Keratinocyte (primary cell): ENCODE data around the gene PCDH9. TPM values are rescaled to one million over a fixed set of nuclear protein-coding genes. Genes with fewer than 3 reads are reported as not detected.

Experiments
- DNase-seq: peaks from one replicate; pipeline ENCODE4 v3.0.0-alpha.2; 2011; ENCODE audit warnings: low read depth, missing footprints, low spot score
- FAIRE-seq: peaks from 2 replicates; lab custom pipeline; 2011; peaks lifted over from hg19 to GRCh38; lab: Jason Lieb, UNC
- H2AFZ ChIP-seq: 2 replicates; pipeline ENCODE4 v1.6.0; 2012; ENCODE audit warnings: low read length, control low read depth, inconsistent platforms; ENCODE audit not compliant: control insufficient read depth
- H3K27ac ChIP-seq: 2 replicates; pipeline ENCODE4 v1.5.1; 2011; ENCODE audit warnings: low read length; ENCODE audit not compliant: control insufficient read depth, insufficient read depth
- H3K27me3 ChIP-seq: 3 replicates; pipeline ENCODE4 v1.6.0; 2011; ENCODE audit warnings: low read length; ENCODE audit not compliant: control insufficient read depth, insufficient read depth; ENCODE audit errors: extremely low read depth
- H3K36me3 ChIP-seq, 2 experiments: 2 replicates in 1 of 2; 3 replicates in 1 of 2; pipeline ENCODE4 v1.5.1; 2011; ENCODE audit warnings: low read length in 2 of 2, mild to moderate bottlenecking in 1 of 2; ENCODE audit not compliant: control insufficient read depth in 2 of 2, insufficient read depth in 2 of 2; ENCODE audit errors: extremely low read depth in 1 of 2
- H3K4me1 ChIP-seq: 3 replicates; pipeline ENCODE4 v1.5.1; 2011; ENCODE audit warnings: low read length; ENCODE audit not compliant: control insufficient read depth, insufficient read depth; ENCODE audit errors: extremely low read depth
- H3K4me2 ChIP-seq: 3 replicates; pipeline ENCODE4 v1.6.0; 2011; ENCODE audit warnings: low read depth, low read length; ENCODE audit not compliant: control insufficient read depth, insufficient read depth; ENCODE audit errors: extremely low read depth
- H3K4me3 ChIP-seq, 3 experiments: fragments of 200-600 bp in 1 of 3; sonication (generic) in 1 of 3; 2 replicates in 2 of 3; 3 replicates in 1 of 3; pipeline ENCODE4 v1.5.1; 2011 to 2016; ENCODE audit warnings: low read length in 3 of 3, mild to moderate bottlenecking in 3 of 3, control low read depth in 2 of 3, inconsistent platforms in 1 of 3, low read depth in 1 of 3, mixed read lengths in 1 of 3, mixed run types in 1 of 3, moderate library complexity in 1 of 3; ENCODE audit not compliant: control insufficient read depth in 2 of 3, insufficient read depth in 2 of 3; ENCODE audit errors: extremely low read depth in 1 of 3
- H3K79me2 ChIP-seq: 2 replicates; pipeline ENCODE4 v1.6.0; 2012; ENCODE audit warnings: low read length; ENCODE audit not compliant: control insufficient read depth, insufficient read depth
- H3K9ac ChIP-seq: 3 replicates; pipeline ENCODE4 v1.6.0; 2011; ENCODE audit warnings: low read length; ENCODE audit not compliant: control insufficient read depth, insufficient read depth; ENCODE audit errors: extremely low read depth
- H3K9me1 ChIP-seq: 3 replicates; pipeline ENCODE4 v1.6.0; 2011; ENCODE audit warnings: low read length; ENCODE audit not compliant: control insufficient read depth, insufficient read depth; ENCODE audit errors: extremely low read depth
- H3K9me3 ChIP-seq: 2 replicates; pipeline ENCODE4 v1.5.1; 2012; ENCODE audit warnings: low read depth, low read length; ENCODE audit not compliant: control insufficient read depth
- H4K20me1 ChIP-seq: 3 replicates; pipeline ENCODE4 v1.6.0; 2011; ENCODE audit warnings: low read length; ENCODE audit not compliant: control insufficient read depth, insufficient read depth; ENCODE audit errors: extremely low read depth
- CTCF ChIP-seq, 3 experiments: IDR thresholded peaks in 1 of 3; conservative IDR thresholded peaks in 1 of 3; optimal IDR thresholded peaks in 1 of 3; 2 replicates in 2 of 3; 3 replicates in 1 of 3; pipeline versions ENCODE3 to v1.5.1; 2011; ENCODE audit warnings: low read length in 3 of 3, mild to moderate bottlenecking in 3 of 3, moderate library complexity in 2 of 3, control low read depth in 1 of 3, inconsistent platforms in 1 of 3; ENCODE audit not compliant: insufficient read depth in 2 of 3; ENCODE audit errors: extremely low read depth in 1 of 3
- EZH2 ChIP-seq: IDR thresholded peaks from one replicate; pipeline ENCODE4 v1.6.1; 2012; ENCODE audit warnings: inconsistent platforms, mild to moderate bottlenecking, low read length, moderate library complexity
- dilution Hi-C: fragments of 300-500 bp; cut with MboI; formaldehyde crosslinking; loops from one replicate; pipeline ENCODE4 v1.7.0; 2020; ENCODE audit warnings: low sequenced_read_pairs; ENCODE audit not compliant: extremely low pct_ligation_motif_present
- polyA plus RNA-seq, 5 experiments: library from polyadenylated mRNA; depleted of rRNA in 3 of 5; stranded (reverse) in 3 of 5; stranded (forward) in 1 of 5; unstranded in 1 of 5; fragments of >200 nt; gene quantifications; 1 replicate in 1 of 5; 2 replicates in 3 of 5; 3 replicates in 1 of 5; pipeline versions ENCODE4 v1.2.1 to v1.2.3, GENCODE V29; 2011 to 2012; ENCODE audit warnings: missing spikeins in 2 of 5, low read depth in 1 of 5, low replicate concordance in 1 of 5

The PCDH9 gene
- polyA plus RNA-seq, 1 donor (not counting 4 experiments of a cell fraction or from before 2014, with no cell fraction given): 0.21 TPM

- Histone ChIP-seq H3K36me3 (no peaks in the 10 kb centered on the region), H3K4me1 (no peaks in the 10 kb centered on the region), H3K9me3 (no peaks in the 10 kb centered on the region), H3K79me2 (no peaks in the 10 kb centered on the region), H3K9ac (no peak overlapping the region), H3K27me3 (no peaks in the 10 kb centered on the region), H2AFZ (no peak overlapping the region), H3K4me2 (no peak overlapping the region), H4K20me1 (no peaks in the 10 kb centered on the region), H3K4me3 (no peak overlapping the region), H3K9me1 (no peaks in the 10 kb centered on the region), H3K27ac (no peak overlapping the region)
- dilution Hi-C loops: no loop called here
- DNase-seq (no peak), FAIRE-seq (no peak)
- no peak for TF ChIP-seq EZH2
- TF ChIP-seq CTCF (optimal IDR thresholded peaks at IDR 0.05 in 1 of 3, IDR thresholded peaks at IDR 0.05 in 1 of 3, conservative IDR thresholded peaks at IDR 0.05 in 1 of 3; ENCODE audit: extremely low read depth in 1 of 3, insufficient read depth in 2 of 3, low read length in 3 of 3): no peak
These were observed 872.7 kb downstream of the PCDH9 start for GRCh38 chr13:66357463-66357862.

GRCh38 chr13:66354879-66355751 lies 875.0 kb downstream of the PCDH9 start:
- Histone ChIP-seq H3K27ac (no peak overlapping the region), H3K27me3 (no peaks in the 10 kb centered on the region), H3K9me1 (no peaks in the 10 kb centered on the region), H2AFZ (no peak overlapping the region), H3K4me3 (no peak overlapping the region), H4K20me1 (no peaks in the 10 kb centered on the region), H3K9ac (no peak overlapping the region), H3K79me2 (no peaks in the 10 kb centered on the region), H3K4me2 (no peak overlapping the region), H3K36me3 (no peaks in the 10 kb centered on the region), H3K9me3 (no peaks in the 10 kb centered on the region), H3K4me1 (no peaks in the 10 kb centered on the region)
- DNase-seq: no peak
- TF ChIP-seq EZH2: no peak
- TF ChIP-seq CTCF (optimal IDR thresholded peaks at IDR 0.05 in 1 of 3, IDR thresholded peaks at IDR 0.05 in 1 of 3, conservative IDR thresholded peaks at IDR 0.05 in 1 of 3; ENCODE audit: extremely low read depth in 1 of 3, insufficient read depth in 2 of 3, low read length in 3 of 3): no peak
- no peak for FAIRE-seq
- dilution Hi-C loops: no loop called here
